ENCODE results near the gene TADA2B. TPM values are rescaled to one million over a fixed set of nuclear protein-coding genes. Genes with fewer than 3 reads are reported as not detected.

The TADA2B gene
- total and polyA plus RNA-seq, 4 donors = 3.6 to 13.8 (median 12.6) TPM

DNA sequence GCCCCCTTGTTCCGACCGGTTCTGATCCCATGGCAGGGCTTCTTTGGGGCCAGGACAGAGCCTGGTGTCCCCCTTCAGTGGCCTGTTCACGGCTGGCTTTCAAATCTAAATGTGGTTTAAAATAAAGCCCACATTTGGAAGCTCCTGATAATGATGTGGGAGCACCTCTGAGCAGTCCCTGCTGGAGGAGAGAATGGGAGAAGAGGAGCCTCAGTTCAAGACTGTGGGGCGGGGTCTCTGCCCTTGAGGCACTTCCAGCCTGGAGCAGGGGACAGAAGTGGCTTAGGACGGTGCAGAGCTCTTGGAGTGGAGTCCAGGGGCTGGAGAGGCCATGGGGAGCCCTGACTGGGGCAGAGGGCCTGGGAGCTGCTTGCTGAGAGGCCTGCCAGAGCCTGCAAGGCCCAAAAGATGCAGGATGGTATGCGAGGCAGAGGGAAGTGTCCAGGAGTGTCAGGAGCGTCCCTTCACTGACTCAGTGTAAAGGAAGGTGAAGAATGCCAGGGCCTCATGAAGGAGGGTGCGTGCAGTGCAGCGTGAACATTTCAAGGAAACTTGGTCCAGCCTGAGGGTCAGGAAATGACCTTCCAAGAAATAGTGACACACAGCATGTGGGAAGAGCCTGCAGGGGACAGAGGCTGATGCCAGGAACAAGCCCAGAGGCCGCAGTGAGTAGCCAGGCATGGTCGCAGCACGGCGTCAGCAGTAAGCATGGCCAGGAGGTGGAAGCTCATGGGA, 21.1 kb upstream of the TADA2B start:
- no peaks in the 10 kb centered on the region for H3K9me3 ChIP-seq (ENCODE audit: control insufficient read depth in 4 of 4, low read length in 3 of 4)
- TF ChIP-seq, protein P1, sequence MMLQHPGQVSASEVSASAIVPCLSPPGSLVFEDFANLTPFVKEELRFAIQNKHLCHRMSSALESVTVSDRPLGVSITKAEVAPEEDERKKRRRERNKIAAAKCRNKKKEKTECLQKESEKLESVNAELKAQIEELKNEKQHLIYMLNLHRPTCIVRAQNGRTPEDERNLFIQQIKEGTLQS (IDR thresholded peaks at IDR 0.05) = no peak
- no peak for TF ChIP-seq RXRA (IDR thresholded peaks at IDR 0.05)
- no peak for DNase-seq (ENCODE audit: low spot score)
- no peaks in the 10 kb centered on the region for H3K27me3 ChIP-seq (ENCODE audit: control insufficient read depth in 4 of 4, insufficient read depth in 4 of 4, low read length in 3 of 4)
- no peak overlapping the region for H3K9ac ChIP-seq (ENCODE audit: low read depth in 1 of 2, low read length in 2 of 2)
- peaks cover 1 to 32% (median 19%) of the 10 kb centered on the region in 4 donors for H3K36me3 ChIP-seq (ENCODE audit: control insufficient read depth in 4 of 4, insufficient read depth in 3 of 4, low read depth in 1 of 4, low read length in 3 of 4)
- WGBS = 85% methylated on average over 13 of the region's 13 CpGs
- H3K4me3 ChIP-seq (ENCODE audit: low read depth in 1 of 3, low read length in 3 of 3) = no peak overlapping the region
- H3K4me1 ChIP-seq (ENCODE audit: control insufficient read depth in 4 of 4, insufficient read depth in 4 of 4, low read length in 3 of 4) = peaks cover 0 to 8% (median 0%) of the 10 kb centered on the region in 4 donors
- H3K27ac ChIP-seq (ENCODE audit: low read depth in 1 of 2, low read length in 2 of 2) = no peak overlapping the region

DNA sequence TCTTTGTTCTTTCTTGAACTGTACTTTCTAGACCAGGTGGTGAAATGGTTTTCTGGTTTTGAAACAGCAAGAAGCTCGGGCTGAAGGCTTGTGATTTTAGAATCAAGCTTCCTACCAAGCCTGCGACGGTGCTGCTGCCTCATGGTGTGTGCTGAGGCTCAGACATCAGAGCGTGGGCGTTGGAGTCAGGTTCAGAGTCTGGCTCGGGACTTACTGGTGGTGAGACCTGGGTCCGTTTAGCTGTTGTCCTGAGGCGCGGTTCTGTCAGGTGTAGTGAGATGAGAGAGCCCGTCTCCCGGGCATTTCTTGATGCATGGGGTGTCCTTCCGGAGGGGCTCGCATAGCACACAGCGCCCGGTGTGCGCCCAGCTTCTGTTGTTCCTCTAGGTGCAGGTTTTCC, 19.7 kb upstream of the TADA2B start:
- Histone ChIP-seq H3K9me3 (ENCODE audit: control insufficient read depth in 4 of 4, low read length in 3 of 4) (no peaks in the 10 kb centered on the region), H3K9ac (ENCODE audit: low read depth in 1 of 2, low read length in 2 of 2) (no peak overlapping the region), H3K4me1 (ENCODE audit: control insufficient read depth in 4 of 4, insufficient read depth in 4 of 4, low read length in 3 of 4) (peaks cover 0 to 2% (median under 1%) of the 10 kb centered on the region in 4 donors), H3K27me3 (ENCODE audit: control insufficient read depth in 4 of 4, insufficient read depth in 4 of 4, low read length in 3 of 4) (no peaks in the 10 kb centered on the region), H3K4me3 (ENCODE audit: low read depth in 1 of 3, low read length in 3 of 3) (no peak overlapping the region), H3K36me3 (ENCODE audit: control insufficient read depth in 4 of 4, insufficient read depth in 3 of 4, low read depth in 1 of 4, low read length in 3 of 4) (peaks cover 1 to 32% (median 14%) of the 10 kb centered on the region in 4 donors), H3K27ac (ENCODE audit: low read depth in 1 of 2, low read length in 2 of 2) (no peak overlapping the region)
- TF ChIP-seq HNF4G (IDR thresholded peaks at IDR 0.05) = no peak
- no peak for TF ChIP-seq TAF1 (conservative IDR thresholded peaks at IDR 0.05)
- TF ChIP-seq, protein P2, sequence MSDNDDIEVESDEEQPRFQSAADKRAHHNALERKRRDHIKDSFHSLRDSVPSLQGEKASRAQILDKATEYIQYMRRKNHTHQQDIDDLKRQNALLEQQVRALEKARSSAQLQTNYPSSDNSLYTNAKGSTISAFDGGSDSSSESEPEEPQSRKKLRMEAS (IDR thresholded peaks at IDR 0.05) = no peak
- TF ChIP-seq FOXA1 (IDR thresholded peaks at IDR 0.05) = no peak
- 88% methylated on average over 16 of the region's 16 CpGs for WGBS
- no peak for DNase-seq (ENCODE audit: low spot score)

DNA sequence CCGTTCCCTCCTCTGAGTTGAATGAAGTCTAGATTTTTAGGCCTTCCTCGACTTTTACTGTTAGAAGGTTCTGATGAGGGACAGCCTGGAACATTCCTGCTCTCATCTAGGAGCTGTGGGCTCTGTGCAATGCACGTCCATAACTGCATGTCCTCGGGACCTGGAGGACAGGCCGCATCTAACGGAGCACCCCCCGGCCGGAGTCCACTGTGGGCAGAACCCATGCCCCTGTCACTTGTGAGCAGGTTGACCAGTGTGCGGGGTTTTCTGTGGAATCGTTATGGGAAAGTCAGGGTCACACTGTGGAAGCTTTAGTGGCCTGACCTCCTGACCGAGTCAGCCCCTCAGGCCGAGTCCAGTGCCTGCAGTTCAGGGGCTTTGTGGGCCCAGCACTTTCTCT, 19.3 kb upstream of the TADA2B start:
- H3K27me3 ChIP-seq (ENCODE audit: control insufficient read depth in 4 of 4, insufficient read depth in 4 of 4, low read length in 3 of 4) = no peaks in the 10 kb centered on the region
- no peak overlapping the region for H3K9ac ChIP-seq (ENCODE audit: low read depth in 1 of 2, low read length in 2 of 2)
- H3K36me3 ChIP-seq (ENCODE audit: control insufficient read depth in 4 of 4, insufficient read depth in 3 of 4, low read depth in 1 of 4, low read length in 3 of 4) = peaks cover 1 to 32% (median 14%) of the 10 kb centered on the region in 4 donors
- TF ChIP-seq, protein P2 (IDR thresholded peaks at IDR 0.05) = no peak
- TF ChIP-seq GABPA (IDR thresholded peaks at IDR 0.05 in 1 of 2, conservative IDR thresholded peaks at IDR 0.05 in 1 of 2) (no peak), HNF4A (conservative IDR thresholded peaks at IDR 0.05) (no peak), SP1 (IDR thresholded peaks at IDR 0.05) (no peak), NR2F2 (IDR thresholded peaks at IDR 0.05) (no peak), EGR1 (IDR thresholded peaks at IDR 0.05; ENCODE audit: low read depth in 2 of 2) (no peak)
- TF ChIP-seq, protein P3, sequence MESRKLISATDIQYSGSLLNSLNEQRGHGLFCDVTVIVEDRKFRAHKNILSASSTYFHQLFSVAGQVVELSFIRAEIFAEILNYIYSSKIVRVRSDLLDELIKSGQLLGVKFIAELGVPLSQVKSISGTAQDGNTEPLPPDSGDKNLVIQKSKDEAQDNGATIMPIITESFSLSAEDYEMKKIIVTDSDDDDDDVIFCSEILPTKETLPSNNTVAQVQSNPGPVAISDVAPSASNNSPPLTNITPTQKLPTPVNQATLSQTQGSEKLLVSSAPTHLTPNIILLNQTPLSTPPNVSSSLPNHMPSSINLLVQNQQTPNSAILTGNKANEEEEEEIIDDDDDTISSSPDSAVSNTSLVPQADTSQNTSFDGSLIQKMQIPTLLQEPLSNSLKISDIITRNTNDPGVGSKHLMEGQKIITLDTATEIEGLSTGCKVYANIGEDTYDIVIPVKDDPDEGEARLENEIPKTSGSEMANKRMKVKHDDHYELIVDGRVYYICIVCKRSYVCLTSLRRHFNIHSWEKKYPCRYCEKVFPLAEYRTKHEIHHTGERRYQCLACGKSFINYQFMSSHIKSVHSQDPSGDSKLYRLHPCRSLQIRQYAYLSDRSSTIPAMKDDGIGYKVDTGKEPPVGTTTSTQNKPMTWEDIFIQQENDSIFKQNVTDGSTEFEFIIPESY (IDR thresholded peaks at IDR 0.05) = no peak
- TF ChIP-seq, protein P4, sequence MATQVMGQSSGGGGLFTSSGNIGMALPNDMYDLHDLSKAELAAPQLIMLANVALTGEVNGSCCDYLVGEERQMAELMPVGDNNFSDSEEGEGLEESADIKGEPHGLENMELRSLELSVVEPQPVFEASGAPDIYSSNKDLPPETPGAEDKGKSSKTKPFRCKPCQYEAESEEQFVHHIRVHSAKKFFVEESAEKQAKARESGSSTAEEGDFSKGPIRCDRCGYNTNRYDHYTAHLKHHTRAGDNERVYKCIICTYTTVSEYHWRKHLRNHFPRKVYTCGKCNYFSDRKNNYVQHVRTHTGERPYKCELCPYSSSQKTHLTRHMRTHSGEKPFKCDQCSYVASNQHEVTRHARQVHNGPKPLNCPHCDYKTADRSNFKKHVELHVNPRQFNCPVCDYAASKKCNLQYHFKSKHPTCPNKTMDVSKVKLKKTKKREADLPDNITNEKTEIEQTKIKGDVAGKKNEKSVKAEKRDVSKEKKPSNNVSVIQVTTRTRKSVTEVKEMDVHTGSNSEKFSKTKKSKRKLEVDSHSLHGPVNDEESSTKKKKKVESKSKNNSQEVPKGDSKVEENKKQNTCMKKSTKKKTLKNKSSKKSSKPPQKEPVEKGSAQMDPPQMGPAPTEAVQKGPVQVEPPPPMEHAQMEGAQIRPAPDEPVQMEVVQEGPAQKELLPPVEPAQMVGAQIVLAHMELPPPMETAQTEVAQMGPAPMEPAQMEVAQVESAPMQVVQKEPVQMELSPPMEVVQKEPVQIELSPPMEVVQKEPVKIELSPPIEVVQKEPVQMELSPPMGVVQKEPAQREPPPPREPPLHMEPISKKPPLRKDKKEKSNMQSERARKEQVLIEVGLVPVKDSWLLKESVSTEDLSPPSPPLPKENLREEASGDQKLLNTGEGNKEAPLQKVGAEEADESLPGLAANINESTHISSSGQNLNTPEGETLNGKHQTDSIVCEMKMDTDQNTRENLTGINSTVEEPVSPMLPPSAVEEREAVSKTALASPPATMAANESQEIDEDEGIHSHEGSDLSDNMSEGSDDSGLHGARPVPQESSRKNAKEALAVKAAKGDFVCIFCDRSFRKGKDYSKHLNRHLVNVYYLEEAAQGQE (IDR thresholded peaks at IDR 0.05) = no peak
- WGBS = 89% methylated on average over 12 of the region's 12 CpGs
- no peak overlapping the region for H3K4me3 ChIP-seq (ENCODE audit: low read depth in 1 of 3, low read length in 3 of 3)
- H3K4me1 ChIP-seq (ENCODE audit: control insufficient read depth in 4 of 4, insufficient read depth in 4 of 4, low read length in 3 of 4) = peaks cover 2 to 5% (median 3%) of the 10 kb centered on the region in 4 donors
- no peaks in the 10 kb centered on the region for H3K9me3 ChIP-seq (ENCODE audit: control insufficient read depth in 4 of 4, low read length in 3 of 4)
- no peak for DNase-seq (ENCODE audit: low spot score)
- no peak overlapping the region for H3K27ac ChIP-seq (ENCODE audit: low read depth in 1 of 2, low read length in 2 of 2)
